Esophagus muscularis mucosa (tissue), 4 donors: ENCODE measurements around the gene HSPB3. TPM values are rescaled to one million over a fixed set of nuclear protein-coding genes. Genes with fewer than 3 reads are reported as not detected.
A peak's percentile ranks its signal among the peaks of the same experiment; 100 is the strongest.
"Not testable (repeated sequence)": the region's sequence is repeated elsewhere in the genome, so short reads cannot be mapped to it uniquely, and the experiment has no call there.

Source experiments
- DNase-seq: peaks from one replicate; pipeline ENCODE4 v3.0.0-alpha.2; 2017; ENCODE audit errors: extremely low spot score
- H3K27ac ChIP-seq, 4 donors: fragments of 200-600 bp; sonication (generic); replicated peaks in 1 of 4; 1 replicate in 3 of 4; 2 replicates in 1 of 4; pipeline ENCODE4 v1.5.1; 2016 to 2019; ENCODE audit warnings: mild to moderate bottlenecking in 1 of 4
- H3K27me3 ChIP-seq, 4 donors: fragments of 200-600 bp; sonication (generic); one replicate each; pipeline versions ENCODE4 v1.5.1 to v1.6.0; 2016 to 2019
- H3K36me3 ChIP-seq, 4 donors: fragments of 200-600 bp; sonication (generic); one replicate each; pipeline ENCODE4 v1.5.1; 2016 to 2019
- H3K4me1 ChIP-seq, 4 donors: fragments of 200-600 bp; sonication (generic); one replicate each; pipeline ENCODE4 v1.5.1; 2016 to 2019
- H3K4me3 ChIP-seq, 4 donors: fragments of 200-600 bp; sonication (generic); 1 replicate in 2 of 4; 2 replicates in 2 of 4; pipeline ENCODE4 v1.5.1; 2016 to 2019; ENCODE audit warnings: mild to moderate bottlenecking in 4 of 4, moderate library complexity in 1 of 4
- H3K9me3 ChIP-seq, 4 donors: fragments of 200-600 bp; sonication (generic); 1 replicate in 3 of 4; 2 replicates in 1 of 4; pipeline ENCODE4 v1.5.1; 2016 to 2019
- EP300 ChIP-seq: sonication (generic); formaldehyde crosslinking; IDR thresholded peaks from one replicate; pipeline ENCODE4 v1.6.1; 2017; ENCODE audit warnings: antibody characterized with exemption
- POLR2A ChIP-seq: fragments of 450-650 bp; IDR thresholded peaks from one replicate; pipeline ENCODE4 v1.6.1; 2017; ENCODE audit warnings: antibody characterized with exemption, moderate library complexity, mild to moderate bottlenecking, low read depth
- POLR2AphosphoS5 ChIP-seq, 2 donors: sonication (generic); formaldehyde crosslinking; IDR thresholded peaks; one replicate each; pipeline ENCODE4 v1.6.1; 2017; ENCODE audit warnings: antibody characterized with exemption in 2 of 2
- WGBS: methylation state at CpG from one replicate; pipeline ENCODE4 v1.1.5; 2018; 5-methylcytosine and 5-hydroxymethylcytosine counted together
- intact Hi-C: fragments of 100-400 bp; cut with DNase I; formaldehyde crosslinking; loops from one replicate; pipeline ENCODE4 v1.15.1; 2023
- total RNA-seq, 4 donors: library from RNA; depleted of rRNA; stranded (reverse); fragments of >200 nt; gene quantifications; one replicate each; pipeline versions ENCODE4 v1.1.0 to v1.2.1, GENCODE V29; 2016
- TF ChIP-seq, protein P1 (sequence below), 3 experiments: fragments of 200-600 bp in 2 of 3; fragments of 450-650 bp in 1 of 3; sonication (generic) in 2 of 3; IDR thresholded peaks; one replicate each; pipeline ENCODE4 v1.5.1; 2017 to 2019; ENCODE audit warnings: antibody characterized with exemption in 3 of 3, mild to moderate bottlenecking in 2 of 3, moderate library complexity in 1 of 3

HSPB3 gene
- total RNA-seq, 4 donors from 2014 or later: 19.1 to 115 (median 51.0) TPM

DNA sequence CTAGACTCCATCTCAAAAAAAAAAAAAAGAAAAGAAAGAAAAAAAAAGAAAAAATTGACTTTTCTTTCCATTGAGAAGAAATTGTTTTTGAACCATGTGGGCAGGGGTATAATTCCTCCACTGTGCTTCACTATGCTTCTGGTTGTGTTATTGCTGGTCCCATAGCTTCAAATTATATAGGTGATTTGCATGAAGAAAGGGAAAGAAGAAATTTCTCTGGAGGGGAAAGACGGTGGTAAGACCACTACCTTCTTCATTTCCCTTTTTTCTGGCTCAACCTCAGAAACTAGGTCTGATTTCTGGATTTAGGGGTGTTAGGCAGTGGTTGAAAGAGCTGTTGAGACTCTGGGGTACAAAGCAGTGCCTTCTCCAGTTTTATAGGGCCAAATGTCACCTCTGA is 29.3 kb upstream of the HSPB3 start:
- 77% methylated on average over 1 of the region's 1 CpG for WGBS
- no peaks in the 10 kb centered on the region for H3K4me1 ChIP-seq
- H3K36me3 ChIP-seq: no peaks in the 10 kb centered on the region
- H3K9me3 ChIP-seq: no peaks in the 10 kb centered on the region
- TF ChIP-seq POLR2AphosphoS5 (IDR thresholded peaks at IDR 0.05) (no peak), POLR2A (no peak)
- TF ChIP-seq, protein P1, sequence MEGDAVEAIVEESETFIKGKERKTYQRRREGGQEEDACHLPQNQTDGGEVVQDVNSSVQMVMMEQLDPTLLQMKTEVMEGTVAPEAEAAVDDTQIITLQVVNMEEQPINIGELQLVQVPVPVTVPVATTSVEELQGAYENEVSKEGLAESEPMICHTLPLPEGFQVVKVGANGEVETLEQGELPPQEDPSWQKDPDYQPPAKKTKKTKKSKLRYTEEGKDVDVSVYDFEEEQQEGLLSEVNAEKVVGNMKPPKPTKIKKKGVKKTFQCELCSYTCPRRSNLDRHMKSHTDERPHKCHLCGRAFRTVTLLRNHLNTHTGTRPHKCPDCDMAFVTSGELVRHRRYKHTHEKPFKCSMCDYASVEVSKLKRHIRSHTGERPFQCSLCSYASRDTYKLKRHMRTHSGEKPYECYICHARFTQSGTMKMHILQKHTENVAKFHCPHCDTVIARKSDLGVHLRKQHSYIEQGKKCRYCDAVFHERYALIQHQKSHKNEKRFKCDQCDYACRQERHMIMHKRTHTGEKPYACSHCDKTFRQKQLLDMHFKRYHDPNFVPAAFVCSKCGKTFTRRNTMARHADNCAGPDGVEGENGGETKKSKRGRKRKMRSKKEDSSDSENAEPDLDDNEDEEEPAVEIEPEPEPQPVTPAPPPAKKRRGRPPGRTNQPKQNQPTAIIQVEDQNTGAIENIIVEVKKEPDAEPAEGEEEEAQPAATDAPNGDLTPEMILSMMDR (IDR thresholded peaks at IDR 0.05): no peak
- DNase-seq: no peak
- H3K4me3 ChIP-seq: no peak overlapping the region
- no peak overlapping the region for H3K27ac ChIP-seq
- no peaks in the 10 kb centered on the region for H3K27me3 ChIP-seq
- intact Hi-C loops: no loop called here

DNA sequence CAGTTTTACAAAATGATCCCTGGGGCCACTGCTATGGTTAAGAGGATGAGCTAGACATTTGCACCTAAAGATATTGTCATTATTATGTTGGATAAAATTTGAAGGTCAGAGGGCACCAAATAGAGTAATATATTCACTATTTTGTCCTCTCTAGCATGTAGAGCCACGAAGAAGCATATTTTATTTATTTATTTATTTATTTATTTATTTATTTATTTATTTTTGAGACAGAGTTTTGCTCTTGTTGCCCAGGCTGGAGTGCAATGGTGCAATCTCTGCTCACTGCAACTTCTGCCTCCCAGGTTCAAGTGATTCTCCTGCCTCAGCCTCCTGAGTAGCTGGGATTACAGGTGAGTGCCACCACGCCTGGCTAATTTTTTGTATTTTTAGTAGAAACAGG is 20.8 kb upstream of the HSPB3 start:
- H3K4me3 ChIP-seq, H3K4me1 ChIP-seq, DNase-seq, intact Hi-C loops, H3K36me3 ChIP-seq, H3K27ac ChIP-seq, H3K9me3 ChIP-seq, H3K27me3 ChIP-seq: not testable (repeated sequence)
- WGBS: 95% methylated on average over 2 of the region's 2 CpGs

DNA sequence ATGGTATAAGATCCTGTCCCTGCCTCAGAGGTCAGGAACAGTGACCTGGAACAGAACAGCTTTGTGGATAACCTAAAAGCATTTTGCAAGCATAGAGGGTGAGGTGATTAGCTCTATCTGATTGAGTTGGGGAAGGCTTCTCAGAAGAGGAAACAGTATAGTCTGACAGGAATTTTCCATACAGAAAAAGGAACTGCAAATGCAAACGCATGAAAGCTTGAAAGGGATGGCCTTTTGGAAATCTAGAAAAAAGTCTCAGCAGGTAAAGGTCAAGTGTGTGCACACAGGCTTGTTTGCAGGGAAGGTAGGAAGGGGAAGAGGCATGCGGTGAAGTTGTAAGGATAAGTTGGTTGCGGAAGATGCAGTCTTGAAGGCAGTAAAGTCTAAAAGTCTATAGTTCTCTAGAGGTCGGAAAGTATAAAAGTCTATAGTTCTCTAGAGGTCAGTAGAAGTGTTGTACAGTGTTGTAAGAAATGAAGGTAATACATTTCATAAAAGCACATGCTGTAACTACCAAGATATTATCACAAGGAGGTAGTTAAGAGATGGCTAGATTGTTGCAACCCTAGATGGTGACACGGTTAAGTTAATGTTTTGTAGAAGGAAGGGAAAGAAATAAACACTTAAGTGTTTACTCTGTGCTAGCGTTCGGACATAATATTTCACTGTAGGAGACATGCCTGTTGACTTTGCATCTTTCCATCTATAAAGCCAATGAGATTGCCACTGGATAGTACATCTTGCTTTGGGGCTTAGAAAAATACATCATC is 16.7 kb upstream of the HSPB3 start:
- Histone ChIP-seq H3K36me3 (no peaks in the 10 kb centered on the region), H3K4me3 (no peak overlapping the region), H3K9me3 (no peaks in the 10 kb centered on the region), H3K27ac (no peak overlapping the region), H3K4me1 (no peaks in the 10 kb centered on the region), H3K27me3 (no peaks in the 10 kb centered on the region)
- DNase-seq: peak; percentile 7
- whole genome bisulfite sequencing: 77% methylated on average over 7 of the region's 7 CpGs
- TF ChIP-seq EP300 (no peak), POLR2A (no peak), POLR2AphosphoS5 (IDR thresholded peaks at IDR 0.05) (no peak)
- TF ChIP-seq, protein P1 (IDR thresholded peaks at IDR 0.05): no peak
- intact Hi-C loops: no loop called here

DNA sequence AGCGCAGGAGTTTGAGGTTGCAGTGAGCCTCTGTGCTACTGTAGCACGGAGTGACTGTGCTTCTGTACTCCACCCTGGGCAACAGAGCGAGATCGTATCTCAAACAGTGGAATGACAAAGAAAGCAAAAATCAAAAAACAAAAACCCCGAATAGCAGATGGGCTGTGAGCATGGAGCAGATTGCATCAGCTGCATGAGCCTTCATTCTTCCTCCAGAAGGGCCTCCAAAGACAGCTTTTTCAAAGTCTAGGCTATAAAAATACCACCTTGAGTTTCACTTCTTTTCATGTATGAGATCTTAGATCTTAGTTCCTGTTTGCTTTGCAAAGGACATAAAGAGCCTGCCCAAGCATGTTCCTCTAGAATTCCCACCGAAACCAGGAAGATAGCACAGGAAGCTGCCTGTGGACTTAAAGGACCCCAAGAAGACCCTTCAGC is 15.0 kb upstream of the HSPB3 start:
- Histone ChIP-seq H3K4me1 (no peaks in the 10 kb centered on the region), H3K27ac (no peak overlapping the region), H3K36me3 (no peaks in the 10 kb centered on the region), H3K9me3 (no peaks in the 10 kb centered on the region), H3K27me3 (no peaks in the 10 kb centered on the region), H3K4me3 (no peak overlapping the region)
- WGBS: 78% methylated on average over 6 of the region's 6 CpGs
- TF ChIP-seq POLR2AphosphoS5 (IDR thresholded peaks at IDR 0.05): no peak
- no peak for TF ChIP-seq EP300
- TF ChIP-seq, protein P1 (IDR thresholded peaks at IDR 0.05): no peak
- peak; percentile 55 for DNase-seq
- intact Hi-C loops: loop anchor here (5.0 kb wide), 1 partner anchor 47 kb away; no protein-coding TSS in a partner anchor

DNA sequence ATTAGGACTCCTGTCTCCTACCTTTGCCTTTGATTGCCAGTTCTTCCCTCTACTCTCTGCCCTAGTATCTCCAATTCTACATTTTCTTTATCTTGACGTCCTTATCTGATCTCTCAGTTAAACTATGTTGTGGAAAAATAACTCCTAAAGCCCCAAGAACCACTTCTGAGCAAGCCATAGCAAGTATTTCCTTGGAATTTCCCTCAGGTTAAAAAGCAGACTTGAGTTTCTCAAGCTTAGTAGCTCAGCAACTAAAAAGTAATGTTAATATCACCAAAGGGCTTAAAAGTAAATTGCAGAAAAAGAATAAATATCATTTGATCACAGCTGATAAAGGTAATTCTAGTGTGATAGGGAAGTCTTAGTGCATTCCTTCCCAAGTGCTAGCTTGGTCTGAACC is 13.2 kb upstream of the HSPB3 start:
- Histone ChIP-seq H3K27ac (no peak overlapping the region), H3K27me3 (no peaks in the 10 kb centered on the region), H3K9me3 (no peaks in the 10 kb centered on the region), H3K4me1 (peaks cover 0 to 11% (median 6%) of the 10 kb centered on the region in 4 donors), H3K36me3 (no peaks in the 10 kb centered on the region), H3K4me3 (no peak overlapping the region)
- TF ChIP-seq, protein P1 (IDR thresholded peaks at IDR 0.05): no peak
- TF ChIP-seq POLR2A (no peak), EP300 (no peak), POLR2AphosphoS5 (IDR thresholded peaks at IDR 0.05) (no peak)
- intact Hi-C loops: loop anchor here (5.0 kb wide), 1 partner anchor 45 kb away; no protein-coding TSS in a partner anchor
- WGBS: 17% methylated on average over 1 of the region's 1 CpG
- DNase-seq: no peak
